GM19240 (cell line): ENCODE data around the gene CCDC124.
"Not testable (repeated sequence)": the region's sequence is repeated elsewhere in the genome, so short reads cannot be mapped to it uniquely, and the experiment has no call there.

Experiments
- DNase-seq: peaks from one replicate; pipeline ENCODE4 v3.0.0; 2011; ENCODE audit warnings: low spot score; ENCODE audit not compliant: insufficient read length

The CCDC124 gene

GRCh38 chr19:17932485-17933338 lies at the start of gene CCDC124:
TSS of gene CCDC124 (plus strand) at chr19:17933015. CDS start at chr19:17936421, 3,406 bp downstream.
- peak; percentile 86 for DNase-seq

- no peak for DNase-seq
These were observed 49.0 kb upstream of the CCDC124 start for GRCh38 chr19:17883627-17884410.

GRCh38 chr19:17886515-17886914 lies 46.3 kb upstream of the CCDC124 start:
- DNase-seq = no peak

GRCh38 chr19:17887221-17887620 lies 45.6 kb upstream of the CCDC124 start:
- DNase-seq = not testable (repeated sequence)

GRCh38 chr19:17888260-17888659 lies 44.6 kb upstream of the CCDC124 start:
- DNase-seq = no peak

GRCh38 chr19:17889609-17890214 lies 43.1 kb upstream of the CCDC124 start:
- no peak for DNase-seq

- DNase-seq = no peak
These were observed 39.0 kb upstream of the CCDC124 start for GRCh38 chr19:17893766-17894165.

GRCh38 chr19:17902701-17903100 lies 30.1 kb upstream of the CCDC124 start:
- DNase-seq = no peak

- no peak for DNase-seq
These were observed 24.6 kb upstream of the CCDC124 start for GRCh38 chr19:17908244-17908643.

GRCh38 chr19:17909003-17909732 lies 23.6 kb upstream of the CCDC124 start:
- DNase-seq = no peak

GRCh38 chr19:17910791-17911360 lies 21.9 kb upstream of the CCDC124 start:
- DNase-seq = no peak

GRCh38 chr19:17915940-17916593 lies 16.7 kb upstream of the CCDC124 start:
- DNase-seq = no peak

- not testable (repeated sequence) for DNase-seq
These were observed 14.7 kb upstream of the CCDC124 start for GRCh38 chr19:17918151-17918550.

GRCh38 chr19:17919122-17919521 lies 13.7 kb upstream of the CCDC124 start:
- not testable (repeated sequence) for DNase-seq

- DNase-seq = no peak
These were observed 12.3 kb upstream of the CCDC124 start for GRCh38 chr19:17920527-17920926.

GRCh38 chr19:17922138-17922537 lies 10.7 kb upstream of the CCDC124 start:
- no peak for DNase-seq

GRCh38 chr19:17926044-17926443 lies 6.8 kb upstream of the CCDC124 start:
- no peak for DNase-seq

GRCh38 chr19:17929056-17929455 lies 3.8 kb upstream of the CCDC124 start:
- no peak for DNase-seq

GRCh38 chr19:17931532-17932191 lies 1.2 kb upstream of the CCDC124 start:
- DNase-seq = no peak
